HG02884 (cell line): ENCODE results near the gene CFAP70.
"Not testable (repeated sequence)": the region's sequence is repeated elsewhere in the genome, so short reads cannot be mapped to it uniquely, and the experiment has no call there.

Source experiments
- ATAC-seq: cut with Tn5 transposase; IDR thresholded peaks from one replicate; pipeline ENCODE4 v1.9.1; 2021; ENCODE audit warnings: mild to moderate bottlenecking, moderate library complexity; ENCODE audit not compliant: unreplicated experiment

CFAP70 gene

DNA sequence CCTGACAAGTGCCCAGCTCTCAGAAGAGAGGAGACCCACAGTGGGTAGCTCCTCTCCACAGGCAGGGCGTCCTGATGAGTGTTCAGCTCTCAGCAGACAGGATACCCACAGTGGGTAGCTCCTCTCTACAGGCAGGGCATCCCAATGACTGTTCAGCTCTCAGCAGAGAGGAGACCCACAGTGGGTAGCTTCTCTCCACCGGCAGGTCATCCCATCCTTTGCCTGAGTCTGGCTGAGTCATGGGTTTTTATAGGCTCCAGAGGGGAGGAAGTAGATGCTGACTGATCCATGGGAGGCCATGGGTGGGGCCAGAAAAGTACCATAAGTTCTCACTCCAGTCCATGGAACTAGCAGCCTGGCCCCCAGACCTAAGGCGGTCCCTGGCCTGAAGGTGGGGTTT is 18.5 kb downstream of the CFAP70 start:
- ATAC-seq, result no peak

- ATAC-seq, result no peak
Observed at GRCh38 chr10:73339436-73339835, 19.2 kb downstream of the CFAP70 start.

GRCh38 chr10:73338801-73339368 is 19.8 kb downstream of the CFAP70 start:
- ATAC-seq, result no peak

GRCh38 chr10:73333202-73333601 is 25.5 kb downstream of the CFAP70 start:
- no peak for ATAC-seq

- no peak for ATAC-seq
Observed at GRCh38 chr10:73332379-73332778, 26.3 kb downstream of the CFAP70 start.

DNA sequence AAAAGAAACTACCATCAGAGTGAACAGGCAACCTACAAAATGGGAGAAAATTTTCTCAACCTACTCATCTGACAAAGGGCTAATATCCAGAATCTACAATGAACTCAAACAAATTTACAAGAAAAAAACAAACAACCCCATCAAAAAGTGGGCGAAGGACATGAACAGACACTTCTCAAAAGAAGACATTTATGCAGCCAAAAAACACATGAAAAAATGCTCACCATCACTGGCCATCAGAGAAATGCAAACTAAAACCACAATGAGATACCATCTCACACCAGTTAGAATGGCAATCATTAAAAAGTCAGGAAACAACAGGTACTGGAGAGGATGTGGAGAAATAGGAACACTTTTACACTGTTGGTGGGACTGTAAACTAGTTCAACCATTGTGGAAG is 30.1 kb downstream of the CFAP70 start:
- ATAC-seq, result not testable (repeated sequence)

- not testable (repeated sequence) for ATAC-seq
Observed at GRCh38 chr10:73325290-73325689, 33.4 kb downstream of the CFAP70 start.

DNA sequence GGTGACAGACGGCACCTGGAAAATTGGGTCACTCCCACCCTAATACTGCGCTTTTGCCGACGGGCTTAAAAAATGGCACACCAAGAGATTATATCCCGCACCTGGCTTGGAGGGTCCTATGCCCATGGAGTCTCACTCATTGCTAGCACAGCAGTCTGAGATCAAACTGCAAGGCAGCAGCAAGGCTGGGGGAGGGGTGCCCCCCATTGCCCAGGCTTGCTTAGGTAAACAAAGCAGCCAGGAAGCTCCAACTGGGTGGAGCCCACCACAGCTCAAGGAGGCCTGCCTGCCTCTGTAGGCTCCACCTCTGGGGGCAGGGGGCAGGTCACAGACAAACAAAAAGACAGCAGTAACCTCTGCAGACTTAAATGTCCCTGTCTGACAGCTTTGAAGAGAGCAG is 35.1 kb downstream of the CFAP70 start:
- ATAC-seq, result not testable (repeated sequence)

GRCh38 chr10:73310475-73310874 is 48.2 kb downstream of the CFAP70 start:
- ATAC-seq, result no peak

DNA sequence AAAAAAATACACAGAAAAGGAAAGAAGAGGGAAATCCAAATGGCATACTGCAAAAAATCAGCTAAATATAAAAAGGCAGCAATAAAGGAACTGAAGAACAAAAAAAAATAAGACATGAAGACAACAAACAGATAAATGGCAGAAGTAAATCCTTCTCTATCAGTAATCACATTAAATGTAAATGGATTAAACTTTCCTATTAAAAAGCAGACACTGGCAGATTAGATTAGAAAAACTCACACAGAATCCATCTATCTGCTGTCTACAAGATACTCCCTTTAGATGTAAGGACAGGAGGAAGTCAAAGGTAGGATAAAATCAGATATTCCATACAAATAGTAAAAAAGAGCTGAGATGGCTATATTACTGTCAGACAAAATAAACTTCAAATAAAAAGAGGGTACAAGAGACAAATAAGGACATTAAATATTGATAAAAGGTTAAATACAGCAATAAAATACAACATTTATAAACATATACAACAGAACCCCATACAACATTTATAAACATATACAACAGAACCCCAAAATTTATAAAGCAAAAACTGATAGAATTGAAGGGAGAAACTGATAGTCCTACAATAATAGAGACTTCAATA is 51.4 kb downstream of the CFAP70 start:
- ATAC-seq, result no peak

- no peak for ATAC-seq
Observed at GRCh38 chr10:73306171-73306708, 52.4 kb downstream of the CFAP70 start.

DNA sequence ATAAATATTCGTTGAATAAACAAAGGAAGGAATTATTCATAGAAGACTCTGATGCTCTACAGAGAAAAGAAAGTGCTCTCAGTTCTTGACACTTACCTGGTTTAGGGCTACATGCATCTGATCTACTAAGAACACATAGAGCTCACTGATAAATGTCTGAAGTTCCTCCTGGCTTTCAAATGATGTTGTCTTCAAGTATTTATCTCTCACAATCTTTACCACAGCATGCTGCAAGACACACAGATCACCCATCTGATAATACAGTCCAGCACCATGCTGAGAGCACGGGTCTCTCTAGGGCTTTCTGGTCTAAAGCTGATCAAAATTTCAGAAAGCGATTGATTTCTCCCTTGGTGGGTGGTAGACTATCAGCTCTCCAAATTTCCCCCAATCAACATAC is 61.7 kb downstream of the CFAP70 start:
- ATAC-seq, result no peak

GRCh38 chr10:73293461-73293860 is 65.2 kb downstream of the CFAP70 start:
- ATAC-seq, result no peak

- ATAC-seq, result no peak
Observed at GRCh38 chr10:73289958-73290357, 68.7 kb downstream of the CFAP70 start.

- ATAC-seq, result no peak
Observed at GRCh38 chr10:73287441-73287840, 71.2 kb downstream of the CFAP70 start.

- no peak for ATAC-seq
Observed at GRCh38 chr10:73281097-73281496, 77.6 kb downstream of the CFAP70 start.

DNA sequence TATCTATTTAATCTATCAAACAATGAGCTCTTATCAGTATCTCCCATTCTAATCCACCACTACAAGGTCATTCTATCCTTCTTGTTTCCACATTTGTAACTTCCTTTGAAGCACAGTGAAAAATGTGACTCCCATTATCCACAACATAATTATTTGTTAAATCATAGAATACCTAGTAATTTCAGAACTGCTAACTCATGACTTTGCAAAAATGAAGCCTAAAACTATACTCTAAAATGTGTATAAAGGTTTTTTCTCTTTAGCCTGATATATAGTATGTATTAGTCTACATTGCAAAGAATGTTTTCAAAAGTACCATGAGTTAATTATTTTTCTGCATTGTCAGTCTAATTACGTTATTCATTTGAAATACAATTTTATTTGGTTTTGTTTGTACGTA is 94.2 kb downstream of the CFAP70 start:
- ATAC-seq, result no peak

GRCh38 chr10:73263693-73264347 is 94.8 kb downstream of the CFAP70 start:
- no peak for ATAC-seq

DNA sequence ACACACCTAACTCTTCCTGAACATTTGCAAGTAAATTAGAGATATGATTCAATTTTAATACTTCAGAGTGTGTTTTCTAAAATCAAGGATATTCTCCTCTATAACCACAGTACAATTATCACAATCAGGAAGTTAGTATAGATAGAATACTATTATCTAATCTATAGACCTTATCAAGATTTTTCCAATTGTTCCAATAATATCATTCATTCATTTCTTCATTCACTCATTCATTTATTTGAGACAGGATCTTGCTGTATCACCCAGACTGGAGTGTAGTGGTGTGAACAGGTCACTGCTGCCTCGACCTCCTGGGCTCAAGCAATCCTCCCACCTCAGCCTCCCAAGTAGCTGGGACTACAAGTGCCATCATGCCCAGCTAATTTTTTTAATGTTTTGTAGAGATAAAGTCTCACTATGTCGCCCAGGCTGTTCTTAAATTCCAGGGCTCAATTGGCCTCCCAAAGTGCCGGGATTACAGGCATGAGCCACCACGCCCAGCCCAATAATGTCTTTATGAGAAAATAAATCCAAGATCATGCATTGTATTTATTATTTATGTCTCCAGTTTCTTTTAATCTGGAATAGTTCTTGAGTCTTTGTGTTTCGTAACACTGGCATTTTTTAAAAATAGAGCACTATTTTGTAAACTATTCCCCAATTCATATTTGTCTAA is 95.6 kb downstream of the CFAP70 start:
- ATAC-seq, result no peak

DNA sequence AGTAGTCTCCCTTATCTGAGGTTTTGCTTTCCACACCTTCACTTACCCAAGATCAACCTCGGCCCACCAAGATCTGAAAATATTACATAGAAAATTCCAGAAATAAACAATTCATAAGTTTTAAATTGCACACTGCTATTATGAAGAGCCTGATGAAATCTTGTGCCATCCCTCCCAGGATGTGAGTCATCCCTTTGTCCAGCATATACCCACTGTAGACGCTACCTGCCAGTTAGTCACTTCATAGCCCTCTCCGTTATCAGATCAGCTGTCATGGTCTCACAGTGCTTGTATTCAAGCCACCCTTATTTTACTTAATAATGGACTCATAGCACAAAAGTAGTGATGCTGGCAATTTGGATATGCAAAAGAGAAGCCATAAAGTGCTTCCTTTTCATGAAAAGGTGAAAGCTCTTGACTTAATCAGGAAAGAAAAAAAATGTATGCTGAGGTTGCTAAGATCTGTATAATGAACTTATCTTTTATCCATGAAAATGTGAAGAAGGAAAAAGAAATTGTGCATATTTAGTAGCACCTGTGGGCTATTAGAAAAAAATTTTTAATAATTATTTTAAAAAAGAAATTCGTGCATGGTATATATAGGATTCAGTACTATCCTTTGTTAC is 96.4 kb downstream of the CFAP70 start:
- ATAC-seq, result no peak

- no peak for ATAC-seq
Observed at GRCh38 chr10:73261362-73261995, 97.2 kb downstream of the CFAP70 start.
